ENCODE data around the gene SSU72.
A peak's percentile ranks its signal among the peaks of the same experiment; 100 is the strongest.
"Not testable (repeated sequence)": the region's sequence is repeated elsewhere in the genome, so short reads cannot be mapped to it uniquely, and the experiment has no call there.

The SSU72 gene

DNA sequence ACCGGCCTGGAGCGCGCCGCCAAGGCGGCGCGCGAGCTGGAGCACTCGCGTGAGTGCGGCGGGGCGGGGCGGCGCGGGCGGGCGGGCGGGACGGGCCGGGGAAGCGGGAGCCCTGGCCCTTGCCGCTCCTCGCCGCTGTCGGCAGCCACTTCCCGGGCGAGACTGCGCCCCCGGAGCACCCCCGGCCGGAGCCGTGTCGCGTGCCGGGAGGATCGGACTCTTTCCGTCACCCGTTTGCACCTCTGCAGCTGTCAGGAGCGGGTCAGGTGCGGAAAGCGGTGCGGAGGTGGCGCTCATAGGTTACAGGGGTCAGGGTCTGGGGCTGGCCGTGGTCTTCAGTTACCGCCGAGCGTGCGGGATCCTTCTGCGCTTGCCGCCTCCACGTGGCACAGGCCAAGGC, 62.2 kb downstream of the SSU72 start:
- peak overlapping the region; percentile 86 for H3K27ac ChIP-seq
- DNase-seq (ENCODE audit: low read depth, low spot score), result not testable (repeated sequence)

DNA sequence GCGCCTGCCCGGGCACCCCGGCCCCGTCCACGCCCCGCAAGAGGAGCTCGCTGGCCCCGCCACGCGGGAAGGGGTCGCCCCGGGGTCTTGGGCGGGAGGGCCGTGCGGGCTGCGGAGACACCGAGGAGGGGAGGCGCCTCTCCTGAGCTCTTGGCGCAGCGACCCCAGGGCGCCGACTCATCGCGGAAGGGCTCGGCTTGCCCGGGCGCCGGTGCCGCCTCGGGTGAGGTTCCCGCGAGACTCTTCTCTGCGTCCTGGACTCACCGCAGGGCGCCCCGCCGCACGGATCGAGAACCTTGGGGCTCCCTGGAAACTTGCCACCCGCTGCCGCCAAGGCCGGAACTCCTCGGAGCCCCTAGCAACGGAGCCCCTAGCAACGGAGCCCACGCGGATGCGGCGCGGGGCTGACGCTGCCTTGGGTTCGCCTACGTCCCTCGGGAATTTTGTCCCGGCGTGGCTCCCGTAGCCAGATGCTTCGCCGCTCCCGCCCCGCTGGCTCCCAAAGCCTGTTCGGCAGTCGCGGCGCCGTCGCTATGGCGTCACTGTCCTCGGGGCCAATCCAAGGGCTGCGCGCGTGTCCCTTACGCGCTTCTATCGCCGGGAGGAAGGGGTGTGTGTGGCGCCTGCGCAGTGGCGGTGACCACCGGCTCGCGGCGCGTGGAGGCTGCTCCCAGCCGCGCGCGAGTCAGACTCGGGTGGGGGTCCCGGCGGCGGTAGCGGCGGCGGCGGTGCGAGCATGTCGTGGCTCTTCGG, 63.0 kb downstream of the SSU72 start, which contains the start of gene ATAD3A:
ATAD3A (plus strand) TSS at position 630 of the 753 bp plus-strand sequence; CDS start at position 737, 107 bp downstream.
- DNase-seq (ENCODE audit: low read depth, low spot score), result peak; percentile 88
- H3K27ac ChIP-seq, result peak within 1 kb of the TSS; percentile 86

GRCh38 chr1:1510912-1511532, 63.6 kb downstream of the SSU72 start:
- peak overlapping the region; percentile 86 for H3K27ac ChIP-seq
- no peak for DNase-seq (ENCODE audit: low read depth, low spot score)

DNA sequence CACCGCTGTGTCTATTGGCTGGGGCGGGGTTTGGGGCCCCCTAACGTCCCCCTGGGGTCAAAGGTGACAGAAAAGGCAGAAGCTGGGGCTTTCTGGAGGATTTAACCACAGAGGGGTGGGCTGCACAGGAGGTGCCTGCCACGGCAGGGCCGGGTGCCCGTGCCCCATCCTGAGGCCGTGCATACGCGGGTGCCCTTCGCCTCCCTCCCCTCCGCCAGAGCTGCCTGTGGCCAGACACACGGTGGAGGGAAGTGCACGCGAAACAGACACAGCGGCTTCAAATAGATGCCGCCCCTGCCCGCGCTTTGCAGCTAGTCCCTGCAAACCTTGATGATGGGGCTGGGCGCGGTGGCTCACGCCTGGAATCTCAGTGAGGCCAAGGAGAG, 65.2 kb downstream of the SSU72 start:
- DNase-seq (ENCODE audit: low read depth, low spot score); H3K27ac ChIP-seq: not testable (repeated sequence)

DNA sequence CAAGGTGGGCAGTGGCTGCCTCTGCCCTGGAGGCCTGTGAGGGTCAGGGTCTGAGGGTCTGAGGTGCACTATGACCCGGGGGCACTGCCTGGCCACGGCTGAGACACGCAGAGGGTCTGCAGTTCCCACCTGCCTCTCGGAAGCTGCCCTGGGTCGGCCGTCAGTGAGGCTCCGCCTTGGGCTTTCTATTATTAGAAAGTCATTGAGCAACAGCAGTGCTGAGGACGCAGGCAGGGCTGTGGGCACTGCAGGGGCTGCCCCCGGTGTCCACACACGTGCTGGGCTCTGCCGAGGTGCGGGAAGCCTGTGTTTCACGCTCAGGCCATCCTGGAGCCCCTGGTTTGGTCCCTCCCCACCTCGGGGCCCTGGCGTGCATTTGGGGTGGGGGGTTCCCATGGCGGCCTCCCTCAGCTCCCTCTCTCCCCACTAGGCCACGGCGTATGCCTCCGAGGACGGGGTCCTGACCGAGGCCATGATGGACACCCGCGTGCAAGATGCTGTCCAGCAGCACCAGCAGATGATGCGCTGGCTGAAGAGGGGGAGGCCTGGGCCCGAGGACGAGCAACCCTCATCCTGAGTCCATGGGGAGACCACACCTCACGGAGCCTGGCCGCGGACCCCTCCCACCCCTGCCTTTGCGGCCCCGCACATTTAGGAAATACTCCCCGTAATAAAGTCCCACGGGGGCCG, 65.7 kb downstream of the SSU72 start:
- not testable (repeated sequence) for DNase-seq (ENCODE audit: low read depth, low spot score); H3K27ac ChIP-seq

DNA sequence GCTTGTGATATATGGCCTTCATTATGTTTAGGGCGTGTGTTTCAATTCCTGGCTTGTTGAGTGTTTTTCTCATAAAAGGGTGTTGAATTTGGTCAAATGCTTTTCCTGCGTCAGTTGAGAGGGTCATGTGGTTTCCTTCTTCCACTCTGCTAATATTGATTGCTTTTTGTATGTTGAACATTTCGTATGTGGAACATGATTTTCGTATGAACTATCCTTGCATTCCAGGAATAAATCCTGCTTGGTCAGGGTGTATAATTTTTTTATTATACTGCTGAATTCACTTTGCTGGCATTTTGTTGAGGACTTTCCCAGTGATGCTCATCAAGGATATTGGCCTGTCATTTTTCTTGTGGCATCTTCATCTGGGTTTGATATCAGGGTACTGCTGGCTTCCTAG, 67.4 kb downstream of the SSU72 start:
- no peak overlapping the region for H3K27ac ChIP-seq
- DNase-seq (ENCODE audit: low read depth, low spot score), result no peak

DNA sequence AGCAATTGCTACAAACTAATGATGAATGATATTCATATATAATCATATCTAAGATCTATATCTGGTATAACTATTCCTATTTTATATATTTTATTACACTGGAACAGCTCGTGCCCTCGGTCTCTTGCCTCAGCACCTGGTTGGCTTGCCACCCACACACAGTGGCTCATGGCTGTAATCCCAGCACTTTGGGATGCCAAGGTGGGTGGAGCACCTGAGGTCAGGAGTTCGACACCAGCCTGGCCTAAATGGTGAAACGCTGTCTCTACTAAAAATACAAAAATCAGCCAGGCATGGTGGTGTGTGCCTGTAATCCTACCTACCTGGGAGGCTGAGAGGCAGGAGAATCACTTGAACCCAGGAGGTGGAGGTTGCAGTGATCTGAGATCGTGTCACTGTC, 68.9 kb downstream of the SSU72 start:
- H3K27ac ChIP-seq, result peak overlapping the region; percentile 64

GRCh38 chr1:1505366-1505798, 69.3 kb downstream of the SSU72 start:
- H3K27ac ChIP-seq, result peak overlapping the region; percentile 64
- DNase-seq (ENCODE audit: low read depth, low spot score), result not testable (repeated sequence)

More for the DNA sequence above, 68.9 kb downstream of the SSU72 start:
- not testable (repeated sequence) for DNase-seq (ENCODE audit: low read depth, low spot score)

- peak overlapping the region; percentile 64 for H3K27ac ChIP-seq
- DNase-seq (ENCODE audit: low read depth, low spot score), result peak; percentile 62
These were observed 69.8 kb downstream of the SSU72 start for GRCh38 chr1:1504777-1505365.

DNA sequence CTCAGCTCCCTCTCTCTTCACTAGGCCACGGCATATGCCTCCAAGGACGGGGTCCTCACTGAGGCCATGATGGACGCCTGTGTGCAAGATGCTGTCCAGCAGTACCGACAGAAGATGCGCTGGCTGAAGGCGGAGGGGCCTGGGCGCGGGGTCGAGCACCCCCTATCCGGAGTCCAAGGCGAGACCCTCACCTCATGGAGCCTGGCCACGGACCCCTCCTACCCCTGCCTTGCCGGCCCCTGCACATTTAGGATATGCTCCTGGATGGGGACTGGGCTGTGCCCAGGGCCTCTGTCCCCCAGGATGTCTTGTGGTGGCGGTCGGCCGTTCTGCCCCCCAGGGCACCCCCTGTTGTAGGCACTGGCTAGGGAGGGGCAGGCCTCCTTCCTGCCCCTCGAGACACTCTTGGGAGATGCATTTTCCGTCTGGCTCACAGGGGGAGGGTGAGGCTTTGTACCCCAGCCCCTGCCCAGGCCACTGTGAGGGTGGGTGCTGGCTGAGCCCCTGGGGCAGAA, 79.1 kb downstream of the SSU72 start:
- not testable (repeated sequence) for DNase-seq (ENCODE audit: low read depth, low spot score); H3K27ac ChIP-seq

DNA sequence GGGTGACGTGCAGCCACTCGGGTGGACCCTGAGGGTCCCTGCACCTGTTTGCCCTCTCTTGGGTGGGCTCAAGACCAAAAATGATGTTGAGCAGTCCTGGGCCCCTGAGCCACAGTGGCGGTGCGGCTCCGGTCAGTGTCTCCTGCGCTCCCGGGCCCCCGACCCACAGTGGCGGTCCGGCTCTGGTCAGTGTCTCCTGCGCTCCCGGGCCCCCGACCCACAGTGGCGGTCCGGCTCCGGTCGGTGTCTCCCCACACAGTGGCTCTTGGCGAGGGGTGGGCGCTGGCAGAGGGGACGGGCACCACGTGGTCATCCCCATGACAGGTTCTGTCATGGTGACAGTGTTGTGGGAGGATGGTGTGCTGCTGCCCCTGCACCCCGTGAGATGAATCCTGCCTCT, 80.4 kb downstream of the SSU72 start:
- not testable (repeated sequence) for DNase-seq (ENCODE audit: low read depth, low spot score); H3K27ac ChIP-seq

Data from epithelial cell of prostate (primary cell).